H1 (cell line): Measurements from ENCODE around the gene MTMR4. TPM values are rescaled to one million over a fixed set of nuclear protein-coding genes. Genes with fewer than 3 reads are reported as not detected.

ENCODE experiments used
- CTCF ChIA-PET: fragments of 300-600 bp; sonication (Branson Sonifier 250); formaldehyde crosslinking; loops from one replicate; lab custom pipeline; 2021; ENCODE audit not compliant: partially characterized antibody; lab: Charles Lee
- POLR2A ChIA-PET: fragments of 300-600 bp; sonication (Branson Sonifier 250); formaldehyde crosslinking; loops from one replicate; lab custom pipeline; 2021; ENCODE audit warnings: inconsistent platforms; ENCODE audit not compliant: partially characterized antibody; lab: Charles Lee
- DNase-seq, 2 experiments: peaks; one replicate each; pipeline versions ENCODE4 v3.0.0 to v3.0.0-alpha.2; 2010 to 2022; ENCODE audit warnings: low spot score in 2 of 2, low read depth in 1 of 2, mixed read lengths in 1 of 2
- FAIRE-seq: peaks from 2 replicates; lab custom pipeline; 2011; peaks lifted over from hg19 to GRCh38; lab: Jason Lieb, UNC
- H2AFZ ChIP-seq: 2 replicates; pipeline ENCODE4 v1.8.1; 2012; ENCODE audit warnings: low read length, inconsistent platforms
- H2AK5ac ChIP-seq: 2 replicates; pipeline ENCODE4 v1.6.1; 2013; ENCODE audit warnings: low read depth, low read length
- H2BK120ac ChIP-seq: replicated peaks from 2 replicates; pipeline ENCODE3; 2013; ENCODE audit warnings: low read depth, low read length, inconsistent platforms
- H2BK12ac ChIP-seq: 2 replicates; pipeline ENCODE4 v1.6.1; 2013; ENCODE audit warnings: low read depth, low read length
- H2BK15ac ChIP-seq: 2 replicates; pipeline ENCODE4 v1.6.1; 2013; ENCODE audit warnings: low read length
- H2BK20ac ChIP-seq: 2 replicates; pipeline ENCODE4 v1.6.1; 2013; ENCODE audit warnings: low read length
- H2BK5ac ChIP-seq: 2 replicates; pipeline ENCODE4 v1.6.1; 2013; ENCODE audit warnings: low read depth, low read length
- H3K14ac ChIP-seq: 2 replicates; pipeline ENCODE4 v1.6.1; 2013; ENCODE audit warnings: inconsistent platforms; ENCODE audit not compliant: insufficient read length
- H3K18ac ChIP-seq: 2 replicates; pipeline ENCODE4 v1.6.1; 2013; ENCODE audit warnings: low read length; ENCODE audit errors: extremely low read depth
- H3K23ac ChIP-seq: 2 replicates; pipeline ENCODE4 v1.6.1; 2013; ENCODE audit warnings: inconsistent platforms; ENCODE audit not compliant: insufficient read length
- H3K23me2 ChIP-seq: 2 replicates; pipeline ENCODE4 v1.6.1; 2013; ENCODE audit warnings: low read depth, low read length
- H3K27ac ChIP-seq: 2 replicates; pipeline ENCODE4 v1.6.1; 2011; ENCODE audit warnings: low read depth, low read length, inconsistent platforms
- H3K27me3 ChIP-seq, 4 experiments: replicated peaks in 1 of 4; 1 replicate in 1 of 4; 2 replicates in 3 of 4; pipeline versions ENCODE4 v1.6.1 to v1.8.1; 2011 to 2013; ENCODE audit warnings: low read length in 3 of 4, mild to moderate bottlenecking in 3 of 4, inconsistent platforms in 2 of 4, mixed read lengths in 2 of 4, moderate library complexity in 1 of 4; ENCODE audit not compliant: control insufficient read depth in 3 of 4, insufficient read depth in 3 of 4; ENCODE audit errors: extremely low read depth in 1 of 4
- H3K36me3 ChIP-seq, 4 experiments: 2 replicates each; pipeline versions ENCODE4 v1.6.1 to v1.8.1; 2011 to 2013; ENCODE audit warnings: mild to moderate bottlenecking in 4 of 4, low read length in 3 of 4, moderate library complexity in 2 of 4, control low read depth in 1 of 4, inconsistent platforms in 1 of 4; ENCODE audit not compliant: insufficient read depth in 4 of 4, control insufficient read depth in 2 of 4
- H3K4ac ChIP-seq: replicated peaks from 2 replicates; pipeline ENCODE3; 2013; ENCODE audit warnings: low read length, low read depth, mixed read lengths, inconsistent platforms; ENCODE audit not compliant: insufficient read length
- H3K4me1 ChIP-seq, 4 experiments: replicated peaks in 1 of 4; 1 replicate in 1 of 4; 2 replicates in 3 of 4; pipeline versions ENCODE4 v1.6.1 to v1.8.1; 2011 to 2013; ENCODE audit warnings: low read length in 3 of 4, inconsistent platforms in 2 of 4, mixed read lengths in 1 of 4; ENCODE audit not compliant: insufficient read depth in 4 of 4, control insufficient read depth in 3 of 4
- H3K4me2 ChIP-seq, 2 experiments: 2 replicates each; pipeline versions ENCODE4 v1.6.1 to v1.8.1; 2011 to 2013; ENCODE audit warnings: low read depth in 2 of 2, low read length in 2 of 2, control low read depth in 1 of 2, inconsistent platforms in 1 of 2, mild to moderate bottlenecking in 1 of 2; ENCODE audit not compliant: insufficient read depth in 1 of 2
- H3K4me3 ChIP-seq, 4 experiments: fragments of 200-600, 300-600 bp in 1 of 4; sonication (generic), shearing (Covaris generic), sonication (Bioruptor Twin) in 1 of 4; 2 replicates each; pipeline versions ENCODE4 v1.5.1 to v1.8.1; 2011 to 2016; ENCODE audit warnings: low read length in 4 of 4, low read depth in 3 of 4, control low read depth in 2 of 4, inconsistent platforms in 2 of 4, mild to moderate bottlenecking in 2 of 4, mixed read lengths in 1 of 4, moderate library complexity in 1 of 4; ENCODE audit not compliant: insufficient read depth in 2 of 4; ENCODE audit errors: extremely low read depth in 1 of 4
- H3K56ac ChIP-seq: replicated peaks from 2 replicates; pipeline ENCODE3; 2013; ENCODE audit warnings: low read depth, mild to moderate bottlenecking, mixed read lengths, low read length, inconsistent platforms; ENCODE audit not compliant: insufficient read length
- H3K79me1 ChIP-seq: 2 replicates; pipeline ENCODE4 v1.6.1; 2013; ENCODE audit warnings: low read depth, low read length, control low read depth
- H3K79me2 ChIP-seq, 2 experiments: 2 replicates each; pipeline versions ENCODE4 v1.6.1 to v1.8.1; 2012 to 2013; ENCODE audit warnings: low read length in 2 of 2, mild to moderate bottlenecking in 2 of 2, inconsistent platforms in 1 of 2; ENCODE audit not compliant: insufficient read depth in 2 of 2, control insufficient read depth in 1 of 2
- H3K9ac ChIP-seq, 4 experiments: replicated peaks in 1 of 4; 1 replicate in 1 of 4; 2 replicates in 3 of 4; pipeline versions ENCODE4 v1.6.1 to v1.8.1; 2011 to 2013; ENCODE audit warnings: low read depth in 3 of 4, low read length in 3 of 4, control low read depth in 2 of 4, mild to moderate bottlenecking in 2 of 4, moderate library complexity in 2 of 4, inconsistent platforms in 1 of 4; ENCODE audit errors: extremely low read depth in 1 of 4
- H3K9me3 ChIP-seq, 2 experiments: 2 replicates each; pipeline versions ENCODE4 v1.6.1 to v1.8.1; 2012 to 2013; ENCODE audit warnings: mild to moderate bottlenecking in 2 of 2, moderate library complexity in 2 of 2, control low read depth in 1 of 2, inconsistent platforms in 1 of 2, low read depth in 1 of 2, low read length in 1 of 2, mixed read lengths in 1 of 2; ENCODE audit not compliant: insufficient read depth in 2 of 2
- H4K20me1 ChIP-seq, 2 experiments: replicated peaks in 1 of 2; 2 replicates each; pipeline versions ENCODE3 to v1.8.1; 2011 to 2013; ENCODE audit warnings: inconsistent platforms in 2 of 2, low read length in 2 of 2, mild to moderate bottlenecking in 1 of 2; ENCODE audit not compliant: insufficient read depth in 2 of 2, control insufficient read depth in 1 of 2
- H4K5ac ChIP-seq: 2 replicates; pipeline ENCODE4 v1.6.1; 2013; ENCODE audit warnings: low read length, low read depth, mixed read lengths, inconsistent platforms; ENCODE audit not compliant: insufficient read length
- H4K8ac ChIP-seq: 2 replicates; pipeline ENCODE4 v1.8.0; 2013; ENCODE audit warnings: mild to moderate bottlenecking, moderate library complexity, low read length, inconsistent platforms; ENCODE audit not compliant: insufficient read depth; ENCODE audit errors: extremely low read depth
- H4K91ac ChIP-seq: replicated peaks from 2 replicates; pipeline ENCODE3; 2013; ENCODE audit warnings: low read length, mixed read lengths, inconsistent platforms; ENCODE audit not compliant: insufficient read length
- CBX5 ChIP-seq: fragments of 300-800, 300-1000 bp; sonication (generic); IDR thresholded peaks from 2 replicates; pipeline ENCODE4 v1.7.1; 2016; ENCODE audit warnings: antibody characterized with exemption, low read length, low read depth
- CBX8 ChIP-seq: fragments of 300-800, 300-1000 bp; sonication (generic); IDR thresholded peaks from 2 replicates; pipeline ENCODE4 v1.7.1; 2016; ENCODE audit warnings: low read depth, low read length, borderline replicate concordance
- CEBPB ChIP-seq: IDR thresholded peaks from 2 replicates; pipeline ENCODE4 v1.6.1; 2012; ENCODE audit warnings: low read depth, low read length
- CREB1 ChIP-seq: IDR thresholded peaks from 2 replicates; pipeline ENCODE4 v1.6.1; 2012; ENCODE audit warnings: inconsistent platforms
- HDAC2 ChIP-seq, 2 experiments: fragments of 300-600 bp in 1 of 2; sonication (generic) in 1 of 2; IDR thresholded peaks; 2 replicates each; pipeline ENCODE4 v1.6.1; 2011 to 2012; ENCODE audit warnings: low read depth in 2 of 2, low read length in 2 of 2, mild to moderate bottlenecking in 2 of 2, moderate library complexity in 2 of 2, borderline replicate concordance in 1 of 2, inconsistent platforms in 1 of 2
- HDAC6 ChIP-seq: IDR thresholded peaks from one replicate; pipeline ENCODE4 v1.7.1; 2012; ENCODE audit warnings: low read depth, mild to moderate bottlenecking, inconsistent platforms, low read length, moderate library complexity
- YY1 ChIP-seq: IDR thresholded peaks from 2 replicates; pipeline ENCODE4 v1.6.1; 2011; ENCODE audit warnings: low read depth, mild to moderate bottlenecking, low read length
- WGBS, 2 experiments: shearing (Covaris generic) in 1 of 2; methylation state at CpG; one replicate each; pipeline versions ENCODE4 v1.1.6 to v1.1.7; 2013 to 2015; ENCODE audit warnings: low lambda C conversion rate in 2 of 2, mixed read lengths in 2 of 2, inconsistent platforms in 1 of 2, low coverage in 1 of 2, missing lambda C conversion rate in 1 of 2; ENCODE audit not compliant: insufficient replicate concordance in 2 of 2, insufficient coverage in 1 of 2, insufficient read length in 1 of 2; ENCODE audit errors: extremely low coverage in 1 of 2, missing lambda C conversion rate in 1 of 2; 5-methylcytosine and 5-hydroxymethylcytosine counted together
- polyA plus RNA-seq, 7 experiments: library from polyadenylated mRNA; depleted of rRNA in 3 of 7; stranded (reverse) in 5 of 7; unstranded in 2 of 7; fragments of >200 nt in 5 of 7; fragments of 200-250 nt in 2 of 7; gene quantifications; 1 replicate in 5 of 7; 2 replicates in 1 of 7; 4 replicates in 1 of 7; pipeline versions ENCODE4 v1.2.1 to v1.2.3, GENCODE V29; 2011 to 2013; ENCODE audit warnings: missing spikeins in 2 of 7, mixed read lengths in 2 of 7
- total RNA-seq: library from RNA; stranded (reverse); fragmentation: NEBNext Ultra II Directional; extraction: Animal tissue kit (Norgen Biotek cat#: 25700); gene quantifications from 2 replicates; pipeline ENCODE4 v1.2.1, GENCODE V29; 2021
- TF ChIP-seq, protein P1 (sequence below), 3 experiments: IDR thresholded peaks; 1 replicate in 2 of 3; 2 replicates in 1 of 3; pipeline versions ENCODE4 v1.5.1 to v1.6.1; 2011; ENCODE audit warnings: low read length in 3 of 3, mild to moderate bottlenecking in 3 of 3, inconsistent platforms in 2 of 3, low read depth in 1 of 3, moderate library complexity in 1 of 3; ENCODE audit not compliant: insufficient read depth in 1 of 3; ENCODE audit errors: control extremely low read depth in 1 of 3
- TF ChIP-seq, protein P2 (sequence below): IDR thresholded peaks from 2 replicates; pipeline ENCODE4 v1.6.1; 2011; ENCODE audit warnings: low read length, improper control_type of control experiment

The MTMR4 gene
- total and polyA plus RNA-seq, 2 of the 8 experiments (the other 6 are each of a cell fraction or from before 2014, with no cell fraction given), result 15.9 to 39.2 TPM

DNA sequence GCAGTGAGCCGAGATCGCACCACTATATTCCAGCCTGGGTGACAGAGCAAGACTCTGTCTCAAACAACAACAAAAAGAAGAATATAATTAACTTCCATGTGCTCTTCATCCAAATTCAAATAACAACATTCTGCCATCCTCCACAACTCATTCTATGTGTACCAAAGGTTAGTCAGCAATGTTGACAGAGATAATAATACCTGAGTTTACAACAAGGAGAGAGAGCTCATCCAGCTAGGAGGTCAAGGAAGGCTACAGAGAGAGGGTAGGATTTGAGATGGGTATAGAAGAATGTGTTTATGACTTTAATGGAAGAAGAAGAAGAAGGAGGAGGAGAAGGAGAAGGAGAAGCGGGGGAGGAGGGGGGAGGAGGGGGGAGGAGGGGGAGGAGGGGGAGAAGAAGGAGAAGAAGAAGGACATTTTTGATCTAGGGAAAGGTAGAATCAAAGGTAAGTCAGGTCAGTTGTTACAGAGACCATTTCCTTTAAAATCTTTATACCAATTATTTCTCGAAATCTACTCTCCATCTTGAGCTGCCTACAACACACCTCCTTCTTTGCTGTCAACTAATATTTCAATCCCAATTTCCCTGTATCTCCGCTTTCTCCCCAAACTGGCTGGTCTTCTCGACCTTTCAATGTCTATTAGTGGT lies 16.1 kb downstream of the MTMR4 start:
- H4K5ac ChIP-seq, result no peak overlapping the region
- H3K27me3 ChIP-seq, result no peaks in the 10 kb centered on the region
- no peak overlapping the region for H3K4me3 ChIP-seq
- no peaks in the 10 kb centered on the region for H3K23me2 ChIP-seq
- FAIRE-seq (no peak), DNase-seq (no peak)
- H3K14ac ChIP-seq, result no peak overlapping the region
- H2BK15ac ChIP-seq, result no peak overlapping the region
- CTCF ChIA-PET, result interaction anchor here (0.6 to 1.3 kb wide), 5 partner anchors 22 to 599 kb away, joined by 3 read pairs; no protein-coding TSS in a partner anchor
- H4K8ac ChIP-seq, result no peak overlapping the region
- no peak overlapping the region for H2BK5ac ChIP-seq
- H2BK20ac ChIP-seq, result no peak overlapping the region
- no peaks in the 10 kb centered on the region for H3K79me2 ChIP-seq
- H2AK5ac ChIP-seq, result no peak overlapping the region
- H3K9me3 ChIP-seq, result no peaks in the 10 kb centered on the region
- 91 to 100% methylated on average over 1 to 5 of the region's 6 CpGs for WGBS, 2 experiments
- no peak overlapping the region for H3K56ac ChIP-seq
- no peak overlapping the region for H2BK12ac ChIP-seq
- H2BK120ac ChIP-seq, result no peak overlapping the region
- POLR2A ChIA-PET, result interaction anchor here (1.0 kb wide), 1 partner anchor 8 kb away, joined by 3 read pairs; no protein-coding TSS in a partner anchor
- peaks cover 29 to 67% (median 53%) of the 10 kb centered on the region in 4 experiments for H3K36me3 ChIP-seq
- H3K79me1 ChIP-seq, result no peaks in the 10 kb centered on the region; the same call in 1 of the 2 replicates
- no peak overlapping the region for H3K4ac ChIP-seq
- H3K9ac ChIP-seq, result no peak overlapping the region
- no peak overlapping the region for H2AFZ ChIP-seq
- H3K27ac ChIP-seq, result no peak overlapping the region
- no peak overlapping the region for H4K91ac ChIP-seq
- no peak overlapping the region for H3K4me2 ChIP-seq
- H4K20me1 ChIP-seq, result peaks cover 2 to 6% of the 10 kb centered on the region in 2 experiments
- H3K18ac ChIP-seq, result no peak overlapping the region
- no peaks in the 10 kb centered on the region for H3K4me1 ChIP-seq
- no peak overlapping the region for H3K23ac ChIP-seq
- TF ChIP-seq, protein P1, sequence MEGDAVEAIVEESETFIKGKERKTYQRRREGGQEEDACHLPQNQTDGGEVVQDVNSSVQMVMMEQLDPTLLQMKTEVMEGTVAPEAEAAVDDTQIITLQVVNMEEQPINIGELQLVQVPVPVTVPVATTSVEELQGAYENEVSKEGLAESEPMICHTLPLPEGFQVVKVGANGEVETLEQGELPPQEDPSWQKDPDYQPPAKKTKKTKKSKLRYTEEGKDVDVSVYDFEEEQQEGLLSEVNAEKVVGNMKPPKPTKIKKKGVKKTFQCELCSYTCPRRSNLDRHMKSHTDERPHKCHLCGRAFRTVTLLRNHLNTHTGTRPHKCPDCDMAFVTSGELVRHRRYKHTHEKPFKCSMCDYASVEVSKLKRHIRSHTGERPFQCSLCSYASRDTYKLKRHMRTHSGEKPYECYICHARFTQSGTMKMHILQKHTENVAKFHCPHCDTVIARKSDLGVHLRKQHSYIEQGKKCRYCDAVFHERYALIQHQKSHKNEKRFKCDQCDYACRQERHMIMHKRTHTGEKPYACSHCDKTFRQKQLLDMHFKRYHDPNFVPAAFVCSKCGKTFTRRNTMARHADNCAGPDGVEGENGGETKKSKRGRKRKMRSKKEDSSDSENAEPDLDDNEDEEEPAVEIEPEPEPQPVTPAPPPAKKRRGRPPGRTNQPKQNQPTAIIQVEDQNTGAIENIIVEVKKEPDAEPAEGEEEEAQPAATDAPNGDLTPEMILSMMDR (IDR thresholded peaks at IDR 0.05; ENCODE audit: control extremely low read depth in 1 of 3, insufficient read depth in 1 of 3, low read depth in 1 of 3, low read length in 3 of 3), result no peak
- TF ChIP-seq CBX8 (no peak), HDAC2 (IDR thresholded peaks at IDR 0.05; ENCODE audit: borderline replicate concordance in 1 of 2, low read depth in 2 of 2, low read length in 2 of 2) (no peak), HDAC6 (no peak), CREB1 (no peak), CBX5 (no peak), CEBPB (no peak), YY1 (no peak)
- TF ChIP-seq, protein P2, sequence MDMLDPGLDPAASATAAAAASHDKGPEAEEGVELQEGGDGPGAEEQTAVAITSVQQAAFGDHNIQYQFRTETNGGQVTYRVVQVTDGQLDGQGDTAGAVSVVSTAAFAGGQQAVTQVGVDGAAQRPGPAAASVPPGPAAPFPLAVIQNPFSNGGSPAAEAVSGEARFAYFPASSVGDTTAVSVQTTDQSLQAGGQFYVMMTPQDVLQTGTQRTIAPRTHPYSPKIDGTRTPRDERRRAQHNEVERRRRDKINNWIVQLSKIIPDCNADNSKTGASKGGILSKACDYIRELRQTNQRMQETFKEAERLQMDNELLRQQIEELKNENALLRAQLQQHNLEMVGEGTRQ, result no peak
